GM23338 (cell line): ENCODE data around the gene MAP1LC3C. TPM values are rescaled to one million over a fixed set of nuclear protein-coding genes. Genes with fewer than 3 reads are reported as not detected.
A peak's percentile ranks its signal among the peaks of the same experiment; 100 is the strongest.

Experiments
- ATAC-seq: fragments of 200-7000 bp; cut with Tn5 transposase; 3 replicates; pipeline ENCODE4 v1.9.1; 2020
- DNase-seq: peaks from one replicate; pipeline ENCODE4 v3.0.0-alpha.2; 2015; ENCODE audit warnings: low spot score
- H2AFZ ChIP-seq: fragments of 200-600 bp; sonication (generic); 2 replicates; pipeline ENCODE4 v1.8.0; 2016; ENCODE audit warnings: antibody characterized with exemption, mild to moderate bottlenecking, moderate library complexity
- H3F3A ChIP-seq: fragments of 200-600 bp; sonication (generic); replicated peaks from 2 replicates; pipeline ENCODE4 v1.8.0; 2017; ENCODE audit warnings: antibody characterized with exemption, mixed run types, low read depth
- H3K27ac ChIP-seq: fragments of 200-600 bp; sonication (generic); 2 replicates; pipeline ENCODE4 v1.6.1; 2016; ENCODE audit warnings: low read depth
- H3K27me3 ChIP-seq: fragments of 200-600 bp; sonication (generic); 2 replicates; pipeline ENCODE4 v1.8.0; 2016; ENCODE audit warnings: mild to moderate bottlenecking, mixed run types, moderate library complexity; ENCODE audit not compliant: insufficient read depth
- H3K36me3 ChIP-seq: fragments of 200-600 bp; sonication (generic); 2 replicates; pipeline ENCODE4 v1.8.0; 2016; ENCODE audit warnings: mild to moderate bottlenecking; ENCODE audit not compliant: insufficient read depth
- H3K4me1 ChIP-seq: fragments of 200-600 bp; sonication (generic); 2 replicates; pipeline ENCODE4 v1.8.0; 2016; ENCODE audit warnings: mild to moderate bottlenecking, moderate library complexity; ENCODE audit not compliant: insufficient read depth
- H3K4me2 ChIP-seq: fragments of 200-600 bp; sonication (generic); 2 replicates; pipeline ENCODE4 v1.7.1; 2017; ENCODE audit warnings: mixed run types
- H3K4me3 ChIP-seq: fragments of 200-600 bp; sonication (generic); 2 replicates; pipeline ENCODE4 v1.6.1; 2016; ENCODE audit warnings: mixed run types
- H3K79me2 ChIP-seq: fragments of 200-600 bp; sonication (generic); replicated peaks from 2 replicates; pipeline ENCODE4 v1.8.0; 2017; ENCODE audit warnings: mild to moderate bottlenecking; ENCODE audit not compliant: insufficient read depth
- H3K9me2 ChIP-seq: fragments of 200-600 bp; sonication (generic); 2 replicates; pipeline ENCODE4 v1.8.0; 2017; ENCODE audit not compliant: insufficient read depth
- H4K20me1 ChIP-seq: fragments of 200-600 bp; sonication (generic); replicated peaks from 2 replicates; pipeline ENCODE4 v1.8.0; 2017; ENCODE audit warnings: mild to moderate bottlenecking; ENCODE audit not compliant: insufficient read depth
- H3K27ac Mint-ChIP-seq: 2 replicates; pipeline ENCODE4 v1.8.0; 2020; ENCODE audit warnings: inconsistent platforms, mild to moderate bottlenecking, moderate library complexity, mixed read lengths
- H3K27me3 Mint-ChIP-seq: 3 replicates; pipeline ENCODE4 v1.8.0; 2022; ENCODE audit warnings: low read depth, mild to moderate bottlenecking, moderate library complexity, mixed read lengths, inconsistent platforms; ENCODE audit not compliant: insufficient read depth, poor library complexity
- H3K36me3 Mint-ChIP-seq: 3 replicates; pipeline ENCODE4 v1.8.0; 2021; ENCODE audit warnings: low read depth, mild to moderate bottlenecking, inconsistent platforms, moderate library complexity, mixed read lengths
- H3K4me1 Mint-ChIP-seq: 3 replicates; pipeline ENCODE4 v1.8.0; 2020; ENCODE audit warnings: mild to moderate bottlenecking, inconsistent platforms, mixed read lengths
- H3K4me3 Mint-ChIP-seq: 3 replicates; pipeline ENCODE4 v1.8.0; 2021; ENCODE audit warnings: moderate library complexity, mild to moderate bottlenecking, inconsistent platforms, mixed read lengths
- H3K9me3 Mint-ChIP-seq: 3 replicates; pipeline ENCODE4 v1.8.0; 2020; ENCODE audit warnings: moderate library complexity, mild to moderate bottlenecking, inconsistent platforms, mixed read lengths
- CREB1 ChIP-seq: fragments of 250-450 bp; sonication (Bioruptor Pico); IDR thresholded peaks from 2 replicates; pipeline ENCODE4 v1.5.0; 2020; ENCODE audit warnings: low read depth, mild to moderate bottlenecking, moderate library complexity
- EZH2 ChIP-seq: fragments of 200-600 bp; sonication (generic); IDR thresholded peaks from one replicate; pipeline ENCODE4 v1.8.0; 2017; ENCODE audit warnings: antibody characterized with exemption, mild to moderate bottlenecking, low read depth; ENCODE audit not compliant: unreplicated experiment
- EZH2phosphoT487 ChIP-seq: fragments of 200-600 bp; sonication (generic); IDR thresholded peaks from one replicate; pipeline ENCODE4 v1.8.1; 2018; ENCODE audit warnings: antibody characterized with exemption; ENCODE audit not compliant: unreplicated experiment
- NANOG ChIP-seq: IDR thresholded peaks from 2 replicates; pipeline ENCODE4 v1.6.1; 2016; ENCODE audit warnings: antibody characterized with exemption, borderline replicate concordance
- POLR2AphosphoS5 ChIP-seq: IDR thresholded peaks from 2 replicates; pipeline ENCODE4 v1.6.1; 2016; ENCODE audit warnings: antibody characterized with exemption, low read depth
- REST ChIP-seq: IDR thresholded peaks from one replicate; pipeline ENCODE4 v1.6.1; 2018; ENCODE audit warnings: antibody characterized with exemption; ENCODE audit not compliant: unreplicated experiment
- STAT1 ChIP-seq: IDR thresholded peaks from one replicate; pipeline ENCODE4 v1.6.1; 2016; ENCODE audit warnings: antibody characterized with exemption; ENCODE audit not compliant: unreplicated experiment
- ZNF114 ChIP-seq: fragments of 250-450 bp; sonication (Bioruptor Pico); IDR thresholded peaks from 2 replicates; pipeline ENCODE4 v1.5.0; 2020; ENCODE audit warnings: mild to moderate bottlenecking, moderate library complexity
- ZNF331 ChIP-seq: fragments of 250-450 bp; sonication (Bioruptor Pico); IDR thresholded peaks from 2 replicates; pipeline ENCODE4 v1.5.0; 2020; ENCODE audit warnings: low read depth, mild to moderate bottlenecking, moderate library complexity
- ZNF462 ChIP-seq: fragments of 250-450 bp; sonication (Bioruptor Pico); IDR thresholded peaks from 2 replicates; pipeline ENCODE4 v1.5.0; 2020; ENCODE audit warnings: mild to moderate bottlenecking, moderate library complexity
- polyA plus RNA-seq: library from polyadenylated mRNA; unstranded; fragments of >200 nt; fragmentation: Nextera tagmentation; extraction: Ambion mirVana; gene quantifications from 2 replicates; pipeline ENCODE4 v1.2.1, GENCODE V29; 2016
- total RNA-seq: library from RNA; depleted of rRNA; stranded (reverse); fragments of >200 nt; shearing (Covaris generic); gene quantifications from 2 replicates; pipeline ENCODE4 v1.2.3, GENCODE V29; 2014
- TF ChIP-seq, protein P1 (sequence below): IDR thresholded peaks from 2 replicates; pipeline ENCODE4 v1.6.1; 2016; ENCODE audit warnings: antibody characterized with exemption

MAP1LC3C gene
- total and polyA plus RNA-seq, 2 experiments from 2014 or later: 1.1 to 1.2 TPM

- no peak for TF ChIP-seq REST
- no peak for TF ChIP-seq STAT1
Observed at GRCh38 chr1:241979926-241980325, 19.0 kb downstream of the MAP1LC3C start (continued).

GRCh38 chr1:241979071-241979470 lies 19.8 kb downstream of the MAP1LC3C start:
- Histone ChIP-seq H3K4me2 (no peak overlapping the region), H3K4me3 (no peak overlapping the region), H3K79me2 (no peaks in the 10 kb centered on the region), H2AFZ (0 out of 2 replicates have a peak overlapping the region, but pooled peaks have one; percentile 47), H3K27ac (no peak overlapping the region), H3K9me2 (no peaks in the 10 kb centered on the region), H3F3A (no peaks in the 10 kb centered on the region), H3K27me3 (no peaks in the 10 kb centered on the region), H3K36me3 (no peaks in the 10 kb centered on the region), H3K4me1 (no peaks in the 10 kb centered on the region), H4K20me1 (no peaks in the 10 kb centered on the region)
- no peak for ATAC-seq
- peaks cover 2% of the 10 kb centered on the region for H3K27me3 Mint-ChIP-seq
- no peaks in the 10 kb centered on the region; the same call in 2 of the 3 replicates for H3K4me1 Mint-ChIP-seq
- H3K4me3 Mint-ChIP-seq: no peak overlapping the region
- H3K36me3 Mint-ChIP-seq: no peaks in the 10 kb centered on the region
- no peak for DNase-seq
- no peaks in the 10 kb centered on the region for H3K9me3 Mint-ChIP-seq
- H3K27ac Mint-ChIP-seq: no peak overlapping the region
- TF ChIP-seq EZH2: no peak
- TF ChIP-seq, protein P1, sequence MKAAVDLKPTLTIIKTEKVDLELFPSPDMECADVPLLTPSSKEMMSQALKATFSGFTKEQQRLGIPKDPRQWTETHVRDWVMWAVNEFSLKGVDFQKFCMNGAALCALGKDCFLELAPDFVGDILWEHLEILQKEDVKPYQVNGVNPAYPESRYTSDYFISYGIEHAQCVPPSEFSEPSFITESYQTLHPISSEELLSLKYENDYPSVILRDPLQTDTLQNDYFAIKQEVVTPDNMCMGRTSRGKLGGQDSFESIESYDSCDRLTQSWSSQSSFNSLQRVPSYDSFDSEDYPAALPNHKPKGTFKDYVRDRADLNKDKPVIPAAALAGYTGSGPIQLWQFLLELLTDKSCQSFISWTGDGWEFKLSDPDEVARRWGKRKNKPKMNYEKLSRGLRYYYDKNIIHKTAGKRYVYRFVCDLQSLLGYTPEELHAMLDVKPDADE: no peak
- TF ChIP-seq POLR2AphosphoS5: no peak
- no peak for TF ChIP-seq ZNF331 (CRISPR knock-in tag)
- TF ChIP-seq STAT1: no peak
- no peak for TF ChIP-seq ZNF114 (CRISPR knock-in tag)
- TF ChIP-seq REST: no peak
- TF ChIP-seq CREB1: no peak
- no peak for TF ChIP-seq EZH2phosphoT487
- no peak for TF ChIP-seq NANOG
- TF ChIP-seq ZNF462 (CRISPR knock-in tag): no peak
